Medulla oblongata (tissue), 1 donor: Measurements from ENCODE around the gene BTF3L4.
"Not testable (repeated sequence)": the region's sequence is repeated elsewhere in the genome, so short reads cannot be mapped to it uniquely, and the experiment has no call there.

Experiments used
- DNase-seq: peaks from one replicate; pipeline ENCODE4 v3.0.0-alpha.2; 2015; ENCODE audit errors: extremely low spot score

Gene BTF3L4

DNA sequence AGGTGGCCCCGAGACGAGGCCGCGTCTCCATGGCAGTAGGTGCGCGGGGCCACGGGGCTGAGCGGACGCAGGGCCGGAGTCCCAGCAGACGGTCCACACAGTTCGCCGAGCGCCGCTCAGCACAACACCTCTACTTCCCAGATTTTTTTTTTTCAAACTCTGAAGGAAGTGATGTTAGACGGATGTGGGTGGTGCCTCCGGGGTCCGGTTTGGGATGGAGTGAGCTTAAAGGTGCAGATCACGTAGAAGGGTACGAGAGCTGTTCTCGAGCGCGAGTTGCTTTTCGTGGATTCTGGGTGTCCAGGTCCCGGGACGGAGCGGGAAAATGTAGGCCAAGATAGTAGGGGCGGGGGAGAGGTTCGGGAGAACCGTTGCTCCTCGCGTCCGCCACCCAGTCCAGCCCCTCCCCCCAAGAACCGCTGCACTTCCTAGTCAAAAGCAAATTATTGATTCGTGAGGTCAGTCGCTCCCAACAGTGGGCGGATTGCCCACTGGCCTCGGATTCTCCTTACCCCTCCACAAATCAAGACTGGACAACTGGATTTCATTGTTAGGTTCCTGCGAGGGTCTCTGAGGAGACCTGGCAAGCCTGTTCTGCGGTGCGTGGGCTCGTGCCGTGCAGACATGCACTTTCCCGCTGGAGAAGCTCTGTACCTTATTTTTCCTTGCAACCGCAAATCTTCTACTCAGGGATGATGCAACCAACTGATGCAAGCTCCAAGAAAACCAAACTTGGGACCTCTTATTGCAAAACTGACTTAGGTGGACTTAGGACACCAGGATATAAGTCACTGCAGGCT, 829 bp upstream of the BTF3L4 start, which contains the start of gene TXNDC12:
TXNDC12 (minus strand) TSS at position 126 of the 800 bp plus-strand sequence; CDS start at position 31, 95 bp downstream.
- DNase-seq, result peak; percentile 95

DNA sequence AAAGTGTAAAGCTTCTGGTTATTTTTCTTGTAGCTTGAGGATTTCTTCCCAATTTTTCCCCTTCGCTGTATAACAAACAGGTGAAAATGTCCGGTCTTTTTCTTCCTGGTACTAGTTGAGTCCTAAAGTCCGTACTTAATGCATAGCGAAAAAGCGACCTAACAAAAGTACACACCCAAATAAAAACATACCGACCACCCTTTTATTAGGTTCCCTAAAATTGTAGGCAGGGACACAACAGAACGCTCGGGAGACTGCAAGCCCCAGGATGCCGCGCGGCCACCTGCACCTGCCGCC, 281 bp upstream of the BTF3L4 start:
- DNase-seq, result no peak

DNA sequence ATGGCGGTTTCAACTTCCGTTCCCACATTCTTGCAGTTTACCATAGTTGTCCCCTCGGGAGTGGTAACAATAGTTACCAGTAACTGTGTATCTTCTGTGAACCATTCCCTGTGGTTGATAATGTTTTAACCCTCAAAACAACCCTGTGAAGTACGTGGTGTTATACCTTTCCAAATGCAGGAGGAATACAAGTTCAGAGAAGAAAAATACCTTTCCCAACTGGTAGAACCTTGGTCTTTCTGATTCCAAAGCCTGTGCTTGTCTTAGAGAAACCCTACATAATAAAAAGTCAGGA, 789 bp downstream of the BTF3L4 start:
- no peak for DNase-seq

DNA sequence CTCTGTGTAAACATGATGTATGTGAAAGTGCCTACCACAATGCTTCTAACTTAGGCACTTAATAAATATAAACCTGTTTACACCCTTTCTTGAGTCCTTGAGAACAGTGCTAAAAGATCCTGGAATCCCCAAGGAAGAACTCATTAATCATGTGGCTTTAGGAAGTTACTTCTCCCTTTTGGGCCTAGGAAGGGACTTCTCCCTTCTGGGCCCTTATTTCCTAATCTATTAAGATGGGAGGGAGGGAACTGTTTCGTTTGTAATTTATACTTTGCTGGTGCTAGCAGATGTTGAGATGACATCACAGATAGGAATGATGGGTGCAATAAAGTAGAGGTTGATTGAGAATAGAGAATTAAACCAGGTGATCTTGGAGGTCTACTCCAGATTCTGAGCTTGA, 1.2 kb downstream of the BTF3L4 start:
- peak; percentile 9 for DNase-seq

DNA sequence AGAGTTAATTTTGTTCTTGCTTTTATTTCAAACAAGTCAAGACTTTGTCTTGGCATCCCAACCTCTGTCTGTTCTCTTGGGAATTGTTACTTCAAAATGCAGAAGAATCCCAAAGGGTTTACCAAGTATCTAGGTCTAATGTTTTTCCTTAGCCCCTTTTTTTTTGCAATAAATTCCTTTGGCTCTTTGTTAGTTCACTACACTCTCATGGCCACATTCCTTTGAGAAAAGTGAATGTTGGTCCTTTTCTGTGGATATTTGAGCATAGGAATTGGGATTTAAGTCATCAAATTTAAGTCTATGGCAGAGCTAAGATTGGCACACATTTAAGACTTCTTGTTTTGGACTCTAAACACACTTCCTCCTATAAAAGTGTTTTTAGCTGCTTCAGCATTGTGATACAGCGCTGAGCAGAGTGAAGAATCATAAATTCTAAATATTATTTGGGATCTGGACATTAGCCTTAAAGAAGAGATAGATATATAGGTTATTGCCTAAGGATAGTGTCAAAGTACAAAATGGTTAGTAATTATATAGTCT, 1.9 kb downstream of the BTF3L4 start:
- peak; percentile 12 for DNase-seq

DNA sequence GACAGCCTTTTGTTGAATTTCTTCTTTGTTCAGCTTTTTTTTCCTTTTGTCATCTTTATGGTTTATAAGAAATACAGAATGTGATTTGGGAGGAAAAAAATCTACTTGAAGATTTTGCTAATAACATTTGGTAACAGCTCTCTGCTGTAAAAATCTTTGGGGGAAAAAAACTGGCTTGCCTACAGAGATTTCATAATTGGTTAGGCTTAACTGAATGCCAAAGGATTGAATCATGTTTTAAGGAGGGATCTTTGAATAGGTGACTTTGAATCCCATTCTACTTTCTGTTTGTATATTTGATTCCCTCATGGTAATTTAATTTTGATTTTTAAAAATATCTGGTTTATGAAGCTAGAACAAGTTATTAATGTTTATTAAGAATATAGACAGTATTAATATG, 3.2 kb downstream of the BTF3L4 start:
- no peak for DNase-seq

DNA sequence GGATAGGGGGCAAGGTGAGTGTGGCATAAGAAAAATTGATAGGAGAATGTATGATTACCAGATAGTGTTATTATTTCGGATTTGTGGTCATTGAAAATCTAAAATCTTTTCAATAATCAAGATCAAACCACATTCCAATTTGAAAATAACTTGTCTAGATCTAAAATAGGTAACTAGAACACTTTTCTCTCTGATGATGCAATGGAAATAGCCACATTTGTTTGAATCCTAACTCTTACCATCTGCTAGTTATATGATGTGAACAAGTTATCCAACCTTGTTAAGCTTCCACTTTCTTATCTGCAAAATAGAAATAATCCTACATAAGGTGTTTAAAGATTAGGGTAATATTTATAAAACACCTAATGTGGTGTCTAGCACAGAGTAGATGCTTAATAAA, 3.8 kb downstream of the BTF3L4 start:
- DNase-seq, result no peak

DNA sequence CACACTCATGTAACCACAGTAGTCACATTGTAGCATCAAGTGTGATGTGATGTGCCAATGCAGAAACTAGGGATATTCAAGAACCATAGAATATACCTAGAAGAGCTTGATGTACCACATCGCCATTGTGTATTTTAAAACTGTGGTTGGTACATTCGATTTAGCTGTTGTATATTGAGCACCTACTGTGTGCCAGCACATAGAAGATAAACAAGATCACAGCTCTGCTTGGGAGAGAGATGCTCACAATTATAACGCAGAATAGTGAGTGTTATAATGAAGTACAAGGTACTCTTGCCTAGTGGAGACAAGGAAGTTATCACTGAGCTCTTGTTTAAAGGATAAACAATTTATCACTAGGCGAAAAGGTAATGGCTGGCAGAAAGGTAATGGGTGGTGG, 4.7 kb downstream of the BTF3L4 start:
- DNase-seq, result no peak

DNA sequence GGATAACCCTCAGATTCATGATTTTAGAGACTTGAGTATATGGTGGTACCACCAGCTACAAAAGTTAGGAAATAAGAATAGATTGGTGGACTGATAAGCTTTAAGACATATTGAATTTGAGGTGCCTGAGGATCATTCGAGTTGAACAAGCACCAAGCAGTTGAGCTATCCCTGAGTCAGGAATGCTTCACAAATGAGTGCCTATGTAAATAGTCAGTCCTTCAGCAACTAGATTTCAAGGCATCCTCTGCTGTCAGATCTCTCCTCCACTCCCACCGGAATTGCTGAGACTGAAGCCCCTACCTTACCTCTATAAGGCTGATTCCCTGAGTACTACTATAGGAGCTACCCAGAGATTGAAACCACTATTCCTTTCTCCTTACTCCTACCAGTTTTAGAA, 7.1 kb downstream of the BTF3L4 start:
- DNase-seq, result no peak

DNA sequence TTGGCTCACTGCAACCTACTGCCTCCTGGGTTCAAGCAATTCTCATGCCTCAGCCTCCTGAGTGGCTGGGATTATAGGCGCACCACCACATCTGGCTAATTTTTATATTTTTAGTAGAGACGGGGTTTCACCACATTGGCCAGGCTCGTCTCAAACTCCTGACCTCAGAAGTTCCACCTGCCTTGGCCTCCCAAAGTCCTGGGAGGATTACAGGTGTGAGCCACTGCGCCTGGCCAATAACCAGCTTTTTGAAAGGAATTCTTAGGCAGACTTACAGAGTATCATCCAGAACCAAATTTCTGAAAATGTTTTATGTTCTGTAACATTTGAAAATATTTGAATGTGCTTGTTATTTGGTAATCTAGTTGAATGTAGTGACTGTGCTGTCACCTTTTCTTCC, 14.6 kb downstream of the BTF3L4 start:
- DNase-seq, result no peak

DNA sequence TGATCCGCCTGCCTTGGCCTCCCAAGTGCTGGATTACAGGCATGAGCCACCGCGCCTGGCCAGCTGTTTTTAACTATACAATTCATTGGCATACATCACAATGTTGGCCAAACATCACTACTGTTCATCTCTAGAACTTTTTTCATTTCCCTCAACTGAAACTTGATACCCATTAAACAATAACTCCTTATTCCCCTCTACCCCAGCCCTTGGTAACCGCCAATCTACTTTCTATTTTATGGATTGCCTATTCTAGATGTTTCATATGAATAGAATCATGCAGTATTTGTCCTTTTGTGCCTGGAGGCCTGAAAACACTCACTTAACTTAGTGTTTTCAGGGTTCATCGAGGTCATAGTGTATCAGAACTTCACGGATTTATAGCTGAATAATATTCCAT, 16.2 kb downstream of the BTF3L4 start:
- DNase-seq, result no peak

DNA sequence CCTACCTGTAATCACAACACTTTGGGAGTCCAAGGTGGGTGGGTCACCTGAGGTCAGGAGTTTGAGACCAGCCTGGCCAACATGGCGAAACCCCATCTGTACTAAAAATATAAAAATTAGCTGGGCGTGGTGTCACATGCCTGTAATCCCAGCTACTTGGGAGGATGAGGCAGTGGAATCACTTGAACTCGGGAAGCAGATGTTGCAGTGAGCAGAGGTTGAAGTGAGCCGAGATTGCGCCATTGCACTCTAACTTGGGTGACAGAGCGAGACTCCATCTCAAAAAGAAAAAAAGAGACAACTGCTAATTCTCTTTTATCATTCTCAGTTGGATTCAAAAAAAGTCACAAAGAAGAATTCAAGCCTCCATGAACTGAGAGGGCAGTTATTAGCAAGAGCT, 21.2 kb downstream of the BTF3L4 start:
- DNase-seq, result not testable (repeated sequence)

DNA sequence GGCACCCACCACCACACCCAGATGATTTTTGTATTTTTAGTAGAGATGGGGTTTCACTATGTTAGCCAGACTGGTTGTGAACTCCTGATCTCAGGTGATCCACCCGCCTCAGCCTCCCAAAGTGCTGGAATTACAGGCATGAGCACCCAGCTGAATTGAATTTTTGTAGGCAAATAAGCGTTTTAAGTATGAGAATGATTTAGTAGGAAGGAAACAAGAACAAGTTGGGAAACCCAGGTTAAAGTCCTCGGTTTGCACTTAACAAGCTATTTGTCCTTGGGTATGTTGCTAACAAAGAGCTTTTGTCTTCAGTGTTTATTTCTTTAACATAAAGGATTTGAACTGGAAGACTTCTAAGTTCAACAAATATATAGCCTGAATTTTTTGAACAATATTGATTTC, 23.9 kb downstream of the BTF3L4 start:
- DNase-seq, result no peak

DNA sequence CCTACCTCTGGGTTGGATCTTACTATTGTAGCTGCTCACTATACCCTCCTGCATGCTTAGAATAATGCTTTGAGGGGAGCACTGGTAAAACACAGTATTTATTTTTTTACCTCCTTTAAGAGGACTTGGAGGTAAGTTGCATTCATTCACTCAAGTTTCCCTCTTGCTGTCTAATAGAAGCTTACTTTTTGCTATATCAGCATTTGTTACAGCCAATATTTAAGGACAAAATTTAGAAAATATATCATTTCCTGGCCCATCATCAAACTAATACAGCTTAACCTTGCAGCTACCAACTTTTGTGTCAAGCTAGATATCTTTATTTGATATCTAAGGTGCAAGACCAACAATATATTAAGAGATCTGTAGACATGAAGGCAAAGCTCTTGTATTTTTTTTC, 31.8 kb downstream of the BTF3L4 start:
- not testable (repeated sequence) for DNase-seq

DNA sequence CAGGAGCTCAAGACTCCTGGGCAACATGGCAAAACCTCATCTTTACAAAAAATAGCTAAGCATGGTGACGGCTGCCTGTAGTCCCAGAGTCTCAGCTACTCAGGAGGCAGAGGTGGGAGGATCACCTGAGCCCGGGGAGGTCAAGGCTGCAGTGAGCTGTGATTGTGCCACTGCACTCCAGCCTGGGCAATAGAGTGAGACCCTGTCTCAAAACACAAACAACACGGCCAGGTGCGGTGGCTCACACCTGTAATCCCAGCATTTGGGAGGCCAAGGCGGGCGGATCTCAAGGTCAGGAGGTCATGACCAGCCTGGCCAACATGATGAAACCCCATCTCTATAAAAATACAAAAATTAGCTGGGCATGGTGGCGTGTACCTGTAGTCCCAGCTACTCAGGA, 38.2 kb downstream of the BTF3L4 start:
- not testable (repeated sequence) for DNase-seq

DNA sequence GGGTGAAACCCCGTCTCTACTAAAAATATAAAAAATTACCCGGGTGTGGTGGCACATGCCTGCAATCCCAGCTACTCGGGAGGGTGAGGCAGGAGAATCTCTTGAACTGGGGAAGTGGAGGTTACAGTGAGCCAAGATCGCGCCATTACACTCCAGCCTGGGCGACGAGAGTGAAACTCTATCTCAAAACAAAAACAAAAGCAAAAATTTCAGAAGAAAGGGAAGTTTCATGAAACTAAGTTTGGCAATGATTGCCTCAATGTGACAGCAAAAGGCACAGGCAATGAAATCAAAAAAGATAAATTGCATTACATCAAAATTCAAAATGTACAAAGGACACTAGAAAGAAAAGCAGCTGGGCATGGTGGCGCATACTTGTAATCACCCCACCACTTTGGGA, 40.1 kb downstream of the BTF3L4 start:
- no peak for DNase-seq

DNA sequence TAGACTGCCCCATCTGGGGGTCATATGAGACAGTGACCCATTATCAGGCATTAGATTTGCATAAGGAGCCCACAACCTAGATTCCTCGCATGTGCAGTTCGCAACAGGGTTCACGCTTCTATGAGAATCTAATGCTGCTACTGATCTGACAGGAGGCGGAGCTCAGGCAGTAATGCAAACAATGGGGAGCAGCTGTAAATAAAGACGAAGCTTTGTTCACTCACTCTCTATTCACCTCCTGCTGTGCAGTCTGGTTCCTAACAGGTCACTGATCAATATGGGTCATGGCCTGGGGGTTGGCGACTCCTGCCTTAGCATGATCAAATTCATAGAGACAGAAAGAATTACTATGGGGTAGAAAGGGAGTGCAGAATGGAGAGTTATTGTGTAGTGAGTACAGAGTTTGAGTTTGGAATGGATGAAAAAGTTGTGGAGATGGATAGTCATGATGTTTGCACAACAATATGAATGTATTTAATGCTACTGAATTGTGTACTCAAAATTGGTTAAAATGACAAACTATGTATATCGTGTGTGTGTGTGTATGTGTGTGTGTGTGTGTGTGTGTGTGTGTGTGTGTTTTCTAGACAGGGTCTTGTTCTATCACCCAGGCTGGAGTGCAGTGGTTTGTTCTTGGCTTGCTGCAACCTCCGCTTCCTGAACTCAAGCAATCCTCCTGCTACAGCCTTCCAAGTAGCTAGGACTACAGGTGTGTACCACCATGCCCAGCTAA, 42.2 kb downstream of the BTF3L4 start:
- no peak for DNase-seq

DNA sequence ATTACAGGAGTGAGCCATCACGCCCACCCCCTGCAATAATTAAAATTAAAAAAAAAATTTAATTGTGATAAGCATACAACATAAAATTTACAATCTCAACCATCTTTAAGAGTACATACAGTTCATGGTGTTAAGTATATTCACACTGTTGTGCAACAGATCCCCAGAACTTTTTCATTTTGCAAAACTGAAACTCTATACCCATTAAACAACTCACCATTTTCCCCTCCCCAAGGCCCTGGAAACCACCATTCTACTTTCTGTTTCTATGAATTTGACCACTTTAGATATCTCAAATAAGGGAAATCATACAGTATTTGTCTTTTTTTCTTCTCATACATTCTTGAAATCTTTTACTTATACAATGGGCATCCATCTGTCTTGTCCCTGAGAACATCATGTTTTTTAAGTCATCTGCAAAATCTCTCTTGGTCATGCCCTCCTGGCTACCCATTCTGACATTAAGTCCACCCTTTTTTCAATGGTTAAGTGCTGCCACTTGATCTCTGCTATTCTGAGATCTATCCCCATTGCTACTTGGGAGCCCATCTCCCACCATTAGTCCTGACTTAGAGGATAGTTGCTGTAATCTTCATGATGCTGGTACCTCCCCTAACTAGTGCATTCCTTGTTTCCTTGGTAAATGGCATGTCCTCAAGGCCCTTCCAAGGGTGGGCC, 46.4 kb downstream of the BTF3L4 start:
- no peak for DNase-seq

DNA sequence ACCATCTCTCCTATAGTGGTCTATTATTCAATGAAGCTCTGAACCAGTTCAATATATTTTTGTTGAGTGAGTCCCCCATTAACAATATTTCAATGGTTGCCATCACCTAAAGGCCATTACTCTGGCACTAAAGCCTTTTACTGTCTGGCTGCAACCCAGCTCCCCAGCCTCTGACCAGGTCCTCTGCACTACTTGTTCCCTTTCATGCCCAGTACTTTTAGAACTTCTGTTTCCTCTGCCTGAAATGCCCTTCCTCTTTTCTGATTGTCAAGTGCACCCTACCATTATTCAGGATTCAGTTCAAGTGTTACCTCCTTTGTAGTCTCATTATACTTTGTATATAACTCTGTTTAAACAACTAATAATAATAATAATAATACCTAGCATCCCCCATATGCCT, 55.4 kb downstream of the BTF3L4 start:
- peak; percentile 45 for DNase-seq

DNA sequence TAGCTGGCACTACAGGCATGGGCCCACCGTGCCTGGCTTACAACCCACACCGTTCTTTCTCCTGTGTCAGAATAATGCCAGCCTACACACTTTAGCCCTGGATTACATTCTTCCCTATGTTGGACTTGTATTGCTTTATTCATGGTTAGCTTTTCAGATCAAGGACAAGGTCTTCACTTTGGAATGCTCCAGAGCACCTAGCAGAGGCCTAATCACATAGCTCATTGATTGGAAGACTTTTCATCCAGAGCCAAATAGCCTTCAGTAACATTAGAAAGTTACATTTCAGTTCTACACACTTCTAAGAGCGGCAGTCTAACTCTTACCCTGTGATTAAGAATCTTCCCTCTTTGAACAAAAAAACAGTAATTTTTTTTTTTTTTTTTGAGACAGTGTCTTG, 56.4 kb downstream of the BTF3L4 start:
- no peak for DNase-seq

DNA sequence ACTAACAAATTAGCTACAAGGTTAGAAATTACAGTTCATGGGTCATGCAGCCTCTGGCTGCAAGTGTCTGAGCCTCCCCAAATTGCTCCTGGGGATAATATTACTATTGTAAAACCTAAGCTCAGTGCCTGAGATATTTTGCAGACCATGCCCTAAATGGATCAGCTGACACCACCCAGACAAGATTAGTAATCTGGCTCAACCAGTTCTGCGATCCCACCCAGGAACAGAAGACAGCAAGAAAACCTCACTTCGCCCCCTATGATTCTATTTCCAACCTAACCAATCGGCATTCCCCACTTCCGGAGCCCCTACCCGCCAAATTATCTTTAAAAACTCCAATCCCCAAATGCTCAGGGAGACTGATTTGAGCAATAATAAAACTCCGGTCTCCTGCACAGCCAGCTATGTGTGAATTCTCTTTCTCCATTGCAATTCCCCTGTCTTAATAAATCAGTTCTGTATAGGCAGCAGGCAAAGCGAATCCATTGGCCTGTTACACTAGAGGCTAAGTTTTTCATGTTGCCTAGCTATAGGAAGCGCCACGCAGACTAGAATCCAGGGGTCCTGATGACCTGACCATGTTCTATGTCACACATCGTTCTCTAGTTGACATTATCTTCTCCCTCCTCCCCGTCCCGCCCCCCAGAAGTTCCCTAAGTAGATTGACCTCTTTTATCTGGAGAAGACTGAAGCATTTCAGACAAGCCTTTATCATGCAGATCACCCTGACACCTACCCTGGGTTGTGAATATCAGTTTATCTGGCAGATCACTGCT, 63.4 kb downstream of the BTF3L4 start:
- no peak for DNase-seq

DNA sequence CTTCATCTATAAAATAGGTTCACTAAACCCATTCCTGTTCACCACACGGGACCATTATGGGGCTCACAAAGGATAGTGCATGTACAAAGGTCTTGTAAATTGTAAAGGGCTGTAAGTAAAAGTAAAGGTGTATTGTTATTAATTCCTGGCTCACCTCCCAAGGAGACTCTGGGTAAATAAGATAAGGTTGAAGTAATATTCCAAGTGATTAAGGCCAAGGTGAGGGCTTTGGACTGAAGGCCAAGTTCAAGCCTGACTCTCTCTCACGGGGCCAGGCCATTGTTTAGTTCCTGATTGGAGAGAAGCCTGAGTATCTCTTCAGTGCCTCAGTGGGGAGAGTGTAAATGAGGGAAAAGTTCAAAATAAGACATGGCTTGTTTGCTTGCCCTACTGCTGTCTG, 66.3 kb downstream of the BTF3L4 start:
- DNase-seq, result no peak
